Activated CD8-positive, alpha-beta memory T cell treated with anti-CD3 and anti-CD28 coated beads for 1 hour (primary cell): ENCODE data around the gene MAD1L1.
A peak's percentile ranks its signal among the peaks of the same experiment; 100 is the strongest.

ENCODE experiments used
- DNase-seq, 2 donors: peaks; one replicate each; pipeline ENCODE4 v3.0.0-alpha.2; 2020; ENCODE audit warnings: low read depth in 1 of 2; ENCODE audit errors: extremely low read depth in 1 of 2

Gene MAD1L1

GRCh38 chr7:1922870-1923236, 309.9 kb downstream of the MAD1L1 start:
- DNase-seq = no peak

GRCh38 chr7:1922071-1922869, 310.5 kb downstream of the MAD1L1 start:
- no peak for DNase-seq

DNA sequence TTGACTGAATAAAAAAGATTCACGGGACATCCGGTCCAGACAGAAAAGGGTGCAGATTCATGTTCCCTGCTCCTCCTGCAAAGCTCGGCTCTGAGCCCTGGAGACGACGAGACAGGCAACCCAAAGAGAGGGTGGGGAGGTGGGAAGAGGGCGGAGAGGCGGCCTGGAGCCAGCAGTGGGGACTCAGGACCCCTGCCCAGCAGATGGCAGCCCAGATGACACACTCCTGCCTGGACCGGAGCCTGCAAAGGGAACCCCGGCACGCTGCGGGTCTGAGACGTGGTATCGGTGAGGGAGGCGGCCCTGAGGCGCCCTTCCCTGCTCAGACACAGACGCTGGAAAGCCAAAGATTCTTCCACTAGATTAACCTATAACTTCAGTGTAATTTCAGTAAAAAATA, 311.9 kb downstream of the MAD1L1 start:
- no peak for DNase-seq

GRCh38 chr7:1920266-1920681, 312.5 kb downstream of the MAD1L1 start:
- peak in 1 of 2 donors; percentile 16 for DNase-seq

DNA sequence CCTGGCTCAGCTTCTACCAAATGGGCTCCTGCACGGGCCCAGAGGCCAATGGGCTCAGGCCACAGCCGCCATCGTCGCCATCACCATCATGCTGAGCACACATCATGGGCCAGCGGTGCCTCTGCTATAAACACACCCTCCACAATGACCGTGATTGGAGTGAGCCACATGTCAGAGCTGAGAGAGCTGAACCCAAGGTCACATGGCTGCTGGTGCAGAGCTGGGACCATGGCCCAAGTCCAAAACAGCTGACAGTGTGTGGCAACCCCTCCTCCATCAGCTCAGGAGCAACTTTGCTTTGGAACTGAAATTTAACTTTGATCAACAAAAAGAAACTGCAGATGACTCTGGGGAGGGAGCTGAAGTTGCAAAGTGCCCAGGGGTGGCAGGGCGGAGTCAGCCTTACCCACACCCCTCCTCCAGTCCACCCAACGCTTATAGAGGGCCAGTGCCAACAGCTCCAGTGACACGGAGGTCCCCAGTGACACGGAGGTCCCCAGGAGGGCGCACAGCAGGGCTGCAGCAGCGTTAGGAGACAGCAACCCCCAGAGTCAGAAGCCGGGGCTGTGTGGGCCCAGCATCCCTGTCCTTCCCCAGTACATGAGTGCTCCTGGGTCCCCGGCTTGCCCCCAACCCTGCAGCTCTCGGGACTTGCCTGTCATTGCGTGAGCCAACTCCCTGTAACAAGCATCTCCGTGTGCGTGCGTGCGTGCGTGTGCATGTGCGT, 313.0 kb downstream of the MAD1L1 start:
- no peak for DNase-seq

DNA sequence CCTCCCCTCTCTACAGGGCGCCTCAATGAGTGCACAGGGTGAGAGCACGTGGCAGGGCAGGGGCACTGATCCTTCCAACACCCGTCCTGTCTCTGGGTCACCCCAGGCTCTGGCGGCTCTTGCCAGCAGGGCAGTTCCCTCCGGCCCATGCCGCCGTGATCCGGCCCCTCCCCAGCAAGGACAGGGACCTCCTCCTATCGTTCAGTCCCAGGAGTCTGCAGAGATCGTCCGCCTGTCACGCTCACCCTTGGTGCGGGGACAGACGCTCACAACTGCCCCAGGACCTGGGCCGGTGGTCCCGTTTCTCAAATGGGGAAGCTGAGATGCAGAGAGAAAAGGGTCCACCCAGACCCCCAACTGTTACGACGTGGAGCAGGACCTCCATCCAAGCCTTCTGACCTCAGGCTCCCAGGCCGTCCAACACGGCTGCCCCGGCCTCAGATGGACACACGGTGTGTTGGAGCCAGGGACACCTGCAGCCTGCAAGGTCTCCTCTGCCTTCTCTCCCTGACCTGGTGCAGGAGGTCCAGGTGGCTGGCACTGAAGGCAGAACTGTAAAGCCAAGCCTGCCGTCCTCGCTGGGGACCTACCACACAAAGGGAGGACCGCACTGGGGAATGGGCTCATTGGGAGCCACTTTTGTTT, 313.7 kb downstream of the MAD1L1 start:
- DNase-seq = no peak

DNA sequence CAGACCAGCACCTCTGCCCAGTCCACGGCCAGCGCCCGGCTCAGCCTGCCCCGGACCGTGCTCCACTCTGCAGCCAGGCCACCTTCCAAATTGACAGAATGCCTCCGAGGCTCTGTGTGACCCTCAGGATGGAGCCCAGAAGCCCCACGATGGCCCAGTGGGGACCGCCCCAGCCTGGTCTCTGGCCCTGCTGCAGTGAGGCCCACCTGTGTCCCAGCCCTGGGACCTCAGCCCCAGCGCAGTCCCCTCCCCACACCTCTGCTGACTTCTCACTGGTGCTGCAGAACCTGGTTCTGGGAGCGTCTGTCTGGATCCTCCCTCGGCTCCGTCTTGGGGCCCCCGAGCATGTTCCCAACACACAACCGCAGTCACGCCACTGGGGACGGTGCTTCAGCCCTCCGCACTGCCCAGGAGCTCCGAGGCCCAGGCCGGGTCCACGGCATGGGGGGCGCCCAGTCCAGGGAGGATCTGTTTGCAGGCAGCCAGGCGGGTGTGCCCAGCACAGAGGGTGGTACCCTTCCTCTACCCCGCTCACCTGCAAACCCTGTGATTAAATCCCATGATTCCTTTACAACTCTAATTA, 314.6 kb downstream of the MAD1L1 start:
- DNase-seq = no peak

GRCh38 chr7:1917221-1918062, 315.3 kb downstream of the MAD1L1 start:
- no peak for DNase-seq

GRCh38 chr7:1916601-1916970, 316.2 kb downstream of the MAD1L1 start:
- DNase-seq = no peak

DNA sequence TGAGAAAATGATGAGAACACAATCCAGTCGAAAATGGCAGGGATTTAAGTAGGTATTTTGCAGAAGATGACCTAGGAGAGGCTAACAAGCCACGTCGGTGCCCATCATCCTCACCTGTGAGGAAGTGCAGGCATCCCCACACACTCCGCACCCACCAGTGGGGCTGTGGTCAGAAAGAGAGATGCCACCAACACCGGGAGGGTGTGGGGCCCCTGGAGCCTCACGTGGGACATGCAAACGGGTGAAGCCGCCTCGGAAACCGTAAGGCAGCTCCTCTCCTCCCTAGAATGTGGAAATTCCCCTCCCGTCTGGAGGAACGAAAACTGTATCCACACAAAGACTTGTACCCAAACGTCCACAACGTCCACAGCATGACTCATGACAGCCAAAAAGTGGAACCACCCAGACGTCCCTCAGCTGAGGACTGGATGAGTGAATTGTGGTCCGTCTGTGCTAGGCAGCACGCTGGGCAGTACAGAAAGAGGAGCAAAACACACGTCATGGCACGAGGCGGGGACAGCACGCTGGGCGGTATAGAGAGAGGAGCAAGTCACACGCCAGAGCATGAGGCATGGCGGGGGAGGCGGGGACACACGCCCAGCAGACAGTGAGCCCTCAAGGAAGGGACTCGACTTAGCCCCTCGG, 316.7 kb downstream of the MAD1L1 start:
- no peak for DNase-seq

- no peak for DNase-seq
These were observed 317.4 kb downstream of the MAD1L1 start for GRCh38 chr7:1915326-1915725.

GRCh38 chr7:1914743-1915142, 318.0 kb downstream of the MAD1L1 start:
- no peak for DNase-seq

- DNase-seq = no peak
These were observed 318.4 kb downstream of the MAD1L1 start for GRCh38 chr7:1914321-1914720.

DNA sequence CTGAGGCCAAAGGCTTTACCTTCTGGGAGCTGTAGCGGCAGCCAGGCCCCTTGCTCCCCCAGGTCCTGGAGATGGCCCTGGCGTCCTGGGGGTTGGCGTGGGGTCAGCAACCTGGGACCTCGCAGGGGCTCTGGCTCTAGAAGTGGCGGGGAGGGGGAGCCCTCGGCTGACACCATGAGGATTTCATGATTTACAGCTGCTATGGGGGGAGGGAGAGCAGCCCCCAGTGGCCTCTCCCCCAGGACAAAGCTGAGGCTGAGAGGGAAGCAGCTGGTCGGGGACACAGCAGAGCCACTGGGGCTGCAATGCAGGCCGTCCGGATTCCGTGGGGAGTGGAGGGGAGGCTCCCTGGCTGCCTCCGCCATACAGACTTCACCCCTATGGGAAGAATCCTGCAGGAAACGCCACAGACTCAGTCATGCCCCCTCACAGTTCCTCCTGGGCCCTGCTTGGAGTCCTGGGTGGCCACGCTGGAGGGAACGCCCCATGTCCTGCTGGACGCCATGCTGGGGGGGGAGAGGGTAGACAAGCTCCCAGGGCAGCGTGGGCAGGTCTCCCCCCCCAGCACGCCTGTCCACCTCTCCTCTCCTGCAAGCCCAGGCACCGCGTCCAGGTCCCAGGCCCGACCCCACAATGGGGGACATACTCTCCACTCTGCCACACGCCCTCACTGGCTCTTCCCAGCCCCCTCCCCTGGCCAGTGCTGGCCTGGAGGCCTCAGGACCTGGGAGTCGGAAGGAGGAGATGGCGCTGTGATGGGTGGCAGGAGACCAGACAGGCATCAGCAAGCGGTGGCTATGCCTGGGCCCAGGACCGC, 319.1 kb downstream of the MAD1L1 start:
- DNase-seq = no peak

GRCh38 chr7:1912593-1913465, 319.9 kb downstream of the MAD1L1 start:
- no peak for DNase-seq

GRCh38 chr7:1911571-1911970, 321.2 kb downstream of the MAD1L1 start:
- no peak for DNase-seq

DNA sequence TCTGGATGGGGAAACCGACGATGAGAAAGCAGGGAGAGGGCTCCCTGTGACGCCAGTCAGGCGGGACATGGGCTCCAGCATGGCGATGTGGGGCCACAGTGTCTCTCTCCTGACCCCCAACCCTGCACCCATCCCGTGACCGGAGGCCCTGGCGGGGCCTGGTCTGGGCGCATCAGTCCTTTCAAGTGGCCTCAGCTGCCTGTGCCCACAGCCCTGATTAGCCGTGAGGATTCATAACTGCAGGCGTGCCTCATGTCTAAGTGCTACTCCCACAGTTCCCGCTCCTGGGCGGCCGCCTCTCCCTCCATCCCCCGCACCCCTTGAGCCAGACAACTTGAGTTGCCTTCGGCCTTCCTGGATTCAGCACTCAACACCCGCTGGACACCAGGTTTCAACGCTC, 321.9 kb downstream of the MAD1L1 start:
- no peak for DNase-seq

DNA sequence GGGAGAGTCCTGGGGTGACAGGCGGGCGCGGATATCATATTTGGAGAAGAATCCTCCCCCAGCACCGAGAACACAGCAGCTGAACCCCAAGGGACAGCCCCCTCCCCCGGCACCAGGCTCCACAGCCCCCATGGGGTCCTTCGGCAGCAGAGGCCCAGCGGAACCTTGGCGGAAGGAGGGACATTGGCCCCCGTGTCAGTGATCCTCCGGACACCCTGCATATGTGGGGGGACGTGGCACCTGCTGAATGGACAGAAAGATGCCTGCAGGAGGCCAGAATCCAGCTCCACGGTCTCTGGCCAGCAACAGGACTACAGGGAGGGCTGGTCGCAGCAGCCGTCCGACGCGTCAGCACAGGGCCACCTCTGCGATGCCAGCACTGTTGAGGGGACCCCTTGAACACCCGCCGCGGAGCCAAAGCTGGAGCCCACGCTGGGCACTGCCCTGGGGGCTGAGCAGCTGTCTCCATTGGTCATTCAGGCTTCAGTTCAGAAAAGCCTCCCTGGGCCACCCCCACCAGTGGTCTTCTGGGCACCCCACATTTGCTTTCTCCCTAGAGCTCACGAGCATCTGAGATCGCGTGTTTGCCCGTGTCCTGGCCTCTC, 322.6 kb downstream of the MAD1L1 start:
- no peak for DNase-seq
